Cardiac septum (tissue), 1 donor: Measurements from ENCODE around the gene TEX11. TPM values are rescaled to one million over a fixed set of nuclear protein-coding genes. Genes with fewer than 3 reads are reported as not detected.
"Not testable (repeated sequence)": the region's sequence is repeated elsewhere in the genome, so short reads cannot be mapped to it uniquely, and the experiment has no call there.

Experiments
- DNase-seq: peaks from one replicate; pipeline ENCODE4 v3.0.0-alpha.2; 2020; ENCODE audit warnings: low spot score
- intact Hi-C: fragments of 100-400 bp; cut with DNase I; formaldehyde crosslinking; loops from one replicate; pipeline ENCODE4 v1.14.0; 2022
- long read RNA-seq: library from polyadenylated mRNA; unstranded; transcript quantifications from one replicate; pipeline ENCODE4 v2.0.0, GENCODE V29; 2021
- total RNA-seq: library from RNA; stranded (reverse); fragmentation: NEBNext Ultra II Directional; extraction: Animal tissue kit (Norgen Biotek cat#: 25700); gene quantifications from one replicate; pipeline ENCODE4 v1.2.1, GENCODE V29; 2021
- donor health status: DM: no; HTN: no; CAD: no.

Gene TEX11
- not detected for total RNA-seq
- long read RNA-seq, result 0 reads

DNA sequence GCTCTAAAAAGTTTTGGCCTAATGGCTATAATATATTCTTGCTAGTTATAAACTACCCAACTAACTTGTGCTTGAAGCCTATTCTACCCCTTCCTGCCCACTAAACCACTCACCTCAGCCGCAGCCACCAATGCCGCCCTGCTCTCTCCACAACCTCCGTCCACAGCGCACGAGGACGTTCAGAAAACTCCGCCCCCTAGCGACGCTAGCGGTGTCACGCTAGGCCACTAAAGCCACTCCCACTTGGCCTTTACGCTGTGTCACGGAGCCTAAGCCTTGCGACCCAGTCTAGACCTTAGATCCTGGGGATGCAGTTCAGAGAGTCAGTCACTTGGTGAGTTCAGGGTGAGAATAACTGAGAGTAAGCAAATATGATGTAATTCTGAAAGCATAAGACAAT, at the start of gene TEX11:
Gene TEX11 (minus strand): TSS at position 171 of the 400 bp plus-strand sequence. CDS start 922 bp downstream, outside the sequence.
- DNase-seq, result no peak

DNA sequence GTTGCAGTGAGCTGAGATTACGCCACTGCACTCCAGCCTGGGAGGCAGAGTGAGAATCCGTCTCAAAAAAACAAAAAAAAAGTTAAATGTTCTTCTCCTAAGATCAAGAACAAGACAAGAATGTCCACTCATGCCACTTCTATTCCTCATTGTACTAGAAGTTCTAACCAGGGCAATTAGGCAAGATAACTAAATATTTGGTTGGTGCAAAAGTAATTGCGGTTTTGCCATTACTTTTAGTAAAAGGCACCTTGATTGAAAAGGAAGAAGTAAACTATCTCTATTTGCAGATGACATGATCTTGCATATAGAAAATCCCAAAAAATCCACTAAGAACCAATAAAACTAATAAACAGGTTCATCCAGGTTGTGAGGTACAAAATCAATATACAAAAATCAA, 46.4 kb upstream of the TEX11 start:
- intact Hi-C loops, result no loop called here
- DNase-seq, result no peak

More for the DNA sequence above, at the start of gene TEX11:
- intact Hi-C loops, result no loop called here

DNA sequence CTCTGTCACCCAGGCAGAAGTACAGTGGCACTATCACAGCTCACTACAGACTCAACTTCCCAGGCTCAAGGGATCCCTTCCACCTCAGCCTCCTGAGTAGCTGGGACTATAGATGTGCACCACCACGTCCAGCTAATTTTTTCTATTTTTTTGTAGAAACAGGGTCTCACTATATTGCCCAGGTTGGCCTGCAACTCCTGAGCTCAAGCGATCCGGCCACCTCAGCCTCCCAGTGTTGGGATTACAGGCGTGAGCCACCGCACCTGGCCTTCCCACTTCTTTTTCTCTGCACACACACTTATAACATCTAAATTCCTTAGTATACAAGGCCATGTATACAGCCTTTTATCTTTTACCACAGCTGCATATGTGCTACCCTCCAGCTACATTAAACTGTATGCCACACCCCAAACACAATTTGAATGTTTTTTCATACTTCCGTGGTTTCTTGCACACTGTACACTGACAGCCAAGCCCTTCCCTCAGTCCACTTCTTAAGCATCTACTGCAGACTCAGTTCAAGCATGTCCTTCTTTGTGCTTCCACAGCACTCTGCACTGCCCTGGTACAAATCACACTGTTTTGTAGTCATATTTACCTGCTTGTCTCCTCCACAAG, 15.9 kb upstream of the TEX11 start:
- no peak for DNase-seq
- intact Hi-C loops, result no loop called here

DNA sequence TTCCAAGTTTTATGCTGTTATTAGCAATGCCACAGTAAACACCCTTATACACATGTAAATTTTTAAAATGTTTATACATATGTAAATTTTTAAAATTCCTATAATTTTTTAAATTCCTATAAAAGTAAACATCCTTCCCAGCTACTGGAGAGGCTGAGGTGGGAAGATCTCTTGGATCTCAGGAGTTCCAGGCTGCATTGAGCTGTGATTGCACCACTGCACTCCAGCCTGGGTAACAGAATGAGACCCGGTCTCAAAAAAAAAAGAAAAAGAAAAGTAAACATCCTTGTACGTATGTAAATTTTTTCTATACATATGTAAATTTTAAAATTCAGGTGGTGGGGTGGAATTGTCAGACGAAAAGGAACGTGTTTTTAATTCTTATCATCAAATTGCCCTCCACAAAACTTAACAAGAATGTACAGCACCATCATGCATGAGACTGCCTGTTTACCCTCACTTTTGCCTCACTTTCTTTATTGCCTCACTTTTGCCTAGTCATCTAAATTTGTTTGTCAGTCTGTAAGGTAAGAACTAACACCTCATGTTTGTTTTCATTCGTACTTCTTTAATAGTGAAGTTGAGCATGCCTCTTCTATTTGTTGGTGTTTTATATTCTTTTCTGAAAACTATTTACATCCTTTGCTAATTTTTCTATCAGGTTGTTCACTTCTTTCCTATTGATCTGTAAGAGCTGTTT, 14.4 kb upstream of the TEX11 start:
- DNase-seq, result no peak
- intact Hi-C loops, result no loop called here

DNA sequence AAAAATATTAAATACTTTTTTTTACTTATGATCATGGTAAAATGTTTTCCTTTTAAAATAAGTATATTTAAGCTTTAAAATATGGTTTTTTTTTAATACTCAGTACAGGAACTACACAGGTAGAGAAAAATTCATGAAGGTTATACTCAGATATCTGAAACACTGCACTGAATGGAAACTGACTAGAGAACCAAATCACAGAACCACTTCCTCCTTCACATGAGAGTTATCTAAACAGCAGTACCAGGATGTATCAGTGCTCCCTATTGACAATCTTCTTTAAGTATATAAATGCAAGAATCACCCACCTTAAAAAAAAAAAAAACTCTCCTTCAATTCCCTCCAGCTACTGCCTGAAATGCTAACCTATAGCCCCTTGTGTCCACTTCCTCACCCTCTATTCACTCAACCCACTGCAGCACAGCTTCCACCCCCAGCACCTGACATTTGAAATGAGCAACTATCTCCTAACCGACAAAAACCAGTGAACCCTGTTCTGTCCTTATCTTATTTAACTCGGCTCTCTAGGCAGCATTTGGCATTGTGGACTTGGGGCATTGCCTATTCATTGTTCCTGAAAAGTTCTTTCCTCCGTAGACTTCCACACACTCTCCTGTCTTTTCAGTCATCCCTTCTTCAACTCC, 13.3 kb upstream of the TEX11 start:
- no peak for DNase-seq
- intact Hi-C loops, result no loop called here

DNA sequence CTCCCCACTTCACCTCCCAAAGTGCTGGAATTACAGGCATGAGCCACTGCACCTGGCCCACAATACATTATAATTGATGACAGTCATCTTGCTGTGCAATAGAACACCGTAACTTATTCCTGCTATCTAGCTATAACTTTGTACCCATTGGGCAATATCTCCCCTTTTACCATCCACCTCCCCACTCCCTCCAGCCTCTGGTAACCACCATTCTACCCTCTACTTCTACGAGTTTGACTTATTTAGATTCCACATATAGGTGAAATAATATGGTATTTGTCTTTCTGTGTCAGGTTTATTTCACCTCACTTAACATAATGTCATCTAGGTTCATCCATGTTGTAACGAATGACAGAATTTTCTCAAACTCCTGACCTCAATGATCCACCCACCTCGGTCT, 8.2 kb upstream of the TEX11 start:
- no peak for DNase-seq
- intact Hi-C loops, result no loop called here

DNA sequence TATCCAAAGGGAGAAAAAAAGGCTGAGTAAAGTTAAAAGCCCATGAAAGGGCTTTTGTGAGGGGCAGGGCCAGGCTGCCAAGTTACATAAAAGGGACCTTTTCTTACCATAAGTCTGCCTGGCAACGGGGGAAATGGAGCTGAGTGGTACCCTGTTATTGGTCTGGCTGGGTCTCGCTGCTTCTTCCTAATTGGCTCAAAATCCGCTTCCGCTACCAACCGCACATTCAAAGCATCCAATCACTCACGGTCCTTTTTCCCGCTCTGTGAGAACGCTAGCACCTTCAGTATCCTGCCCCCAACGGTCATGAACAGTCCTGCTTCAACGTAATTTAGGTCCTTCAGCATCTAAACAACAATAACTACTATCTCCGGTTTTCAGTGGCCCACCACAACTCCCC, 611 bp downstream of the TEX11 start:
- no peak for DNase-seq
- intact Hi-C loops, result no loop called here

DNA sequence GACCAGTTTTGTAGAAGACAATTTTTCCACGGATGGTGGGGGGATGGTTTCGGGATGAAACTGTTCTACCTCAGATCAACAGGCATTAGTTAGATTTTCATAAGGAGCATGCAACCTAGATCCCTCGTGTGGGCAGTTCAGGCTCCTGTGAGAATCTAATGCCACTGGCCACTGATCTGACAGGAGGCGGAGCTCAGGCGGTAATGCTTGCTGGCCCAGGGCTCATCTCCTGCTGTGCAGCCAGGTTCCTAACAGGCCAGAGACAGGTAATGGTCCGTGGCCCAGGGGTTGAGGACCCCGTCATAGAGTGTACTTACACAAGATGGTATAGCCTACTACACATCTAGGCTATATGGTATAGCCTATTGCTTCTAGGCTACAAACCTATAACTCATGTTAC, 7.0 kb downstream of the TEX11 start:
- intact Hi-C loops, result no loop called here
- DNase-seq, result no peak

DNA sequence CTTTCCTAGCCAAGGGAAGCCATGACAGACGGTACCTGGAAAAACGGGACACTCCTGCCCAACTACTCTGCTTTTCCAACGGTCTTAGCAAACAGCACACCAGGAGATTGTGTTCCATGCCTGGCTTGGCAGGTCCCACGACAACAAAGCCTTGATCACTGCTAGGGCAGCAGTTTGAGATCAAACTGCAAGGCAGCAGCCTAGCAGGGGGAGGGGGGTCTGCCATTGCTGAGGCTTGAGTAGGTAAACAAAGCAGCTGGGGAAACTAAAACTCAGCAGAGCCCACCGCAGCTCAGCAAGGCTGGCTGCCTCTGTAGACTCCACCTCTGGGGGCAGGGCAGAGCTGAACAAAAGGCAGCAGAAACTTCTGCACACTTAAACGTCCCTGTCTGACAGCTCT, 18.1 kb downstream of the TEX11 start:
- intact Hi-C loops, result not testable (repeated sequence)

DNA sequence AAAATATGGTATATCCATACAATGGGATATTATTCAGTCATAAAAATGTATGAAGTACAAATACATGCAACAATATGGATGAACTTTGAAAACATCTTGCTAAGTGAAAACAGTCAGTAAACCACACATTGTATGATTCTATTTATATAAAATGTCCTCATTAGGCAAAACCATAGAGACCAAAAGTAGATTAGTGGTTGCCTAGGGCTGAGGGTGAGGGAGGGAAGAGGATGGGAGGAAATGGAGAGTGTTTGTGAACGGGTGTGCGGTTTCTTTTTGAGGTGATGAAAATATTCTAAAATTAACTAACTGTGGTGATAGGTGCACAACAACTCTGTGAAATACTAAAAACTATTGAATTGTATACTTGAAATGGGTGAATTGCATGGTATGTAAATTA, 29.6 kb downstream of the TEX11 start:
- intact Hi-C loops, result no loop called here
- DNase-seq, result no peak

More for the DNA sequence above, 18.1 kb downstream of the TEX11 start:
- not testable (repeated sequence) for DNase-seq

DNA sequence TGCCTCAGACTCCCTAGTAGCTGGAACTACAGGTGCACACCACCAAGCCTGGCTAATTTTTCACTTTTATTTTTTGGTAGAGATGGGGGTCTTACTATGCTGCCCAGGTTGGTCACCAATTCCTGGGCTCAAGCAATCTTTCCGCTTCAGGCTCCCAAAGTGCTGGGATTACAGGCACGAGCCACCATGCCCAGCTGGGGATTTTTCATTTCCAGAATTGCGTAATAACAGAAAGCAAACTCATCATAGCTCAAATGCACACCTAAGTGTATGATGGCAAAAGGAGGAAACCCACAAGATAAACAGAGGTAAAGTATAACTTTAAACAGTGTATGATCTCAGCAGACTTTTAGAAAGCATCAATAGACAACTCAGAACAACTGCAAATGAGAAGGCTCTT, 56.2 kb downstream of the TEX11 start:
- intact Hi-C loops, result no loop called here
- no peak for DNase-seq

DNA sequence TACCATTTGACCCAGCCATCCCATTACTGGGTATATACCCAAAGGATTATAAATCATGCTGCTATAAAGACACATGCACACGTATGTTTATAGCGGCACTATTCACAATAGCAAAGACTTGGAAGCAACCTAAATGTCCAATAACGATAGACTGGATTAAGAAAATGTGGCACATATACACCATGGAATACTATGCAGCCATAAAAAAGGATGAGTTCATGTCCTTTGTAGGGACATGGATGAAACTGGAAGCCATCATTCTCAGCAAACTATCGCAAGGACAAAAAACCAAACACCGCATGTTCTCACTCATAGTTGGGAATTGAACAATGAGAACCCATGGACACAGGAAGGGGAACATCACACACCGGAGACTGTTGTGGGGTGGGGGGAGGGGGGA, 64.4 kb downstream of the TEX11 start:
- intact Hi-C loops, DNase-seq: not testable (repeated sequence)

DNA sequence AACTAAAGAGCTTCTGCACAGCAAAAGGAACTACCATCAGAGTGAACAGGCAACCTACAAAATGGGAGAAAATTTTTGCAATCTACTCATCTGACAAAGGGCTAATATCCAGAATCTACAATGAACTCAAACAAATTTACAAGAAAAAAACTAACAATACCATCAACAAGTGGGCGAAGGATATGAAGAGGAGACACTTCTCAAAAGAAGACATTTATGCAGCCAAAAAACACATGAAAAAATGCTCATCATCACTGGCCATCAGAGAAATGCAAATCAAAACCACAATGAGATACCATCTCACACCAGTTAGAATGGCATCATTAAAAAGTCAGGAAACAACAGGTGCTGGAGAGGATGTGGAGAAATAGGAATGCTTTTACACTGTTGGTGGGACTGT, 64.9 kb downstream of the TEX11 start:
- intact Hi-C loops, DNase-seq: not testable (repeated sequence)

DNA sequence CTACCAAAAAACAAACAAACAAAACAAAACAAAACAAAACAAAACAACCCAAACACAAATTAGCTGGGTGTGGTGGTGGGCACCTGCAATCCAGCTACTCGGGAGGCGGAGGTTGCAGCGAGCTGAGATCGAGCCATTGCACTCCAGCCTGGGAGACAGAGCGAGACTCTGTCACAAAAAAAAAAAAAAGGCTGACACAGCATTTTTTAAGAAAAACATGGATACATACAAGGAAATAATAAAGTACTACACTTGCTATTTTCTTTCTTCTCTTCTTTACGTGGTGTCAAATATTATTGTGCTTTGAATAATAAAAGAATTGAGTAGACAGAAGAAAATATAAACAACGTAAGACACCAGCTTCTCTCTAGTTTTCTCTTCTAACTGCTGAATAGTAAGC, 73.9 kb downstream of the TEX11 start:
- no peak for DNase-seq
- intact Hi-C loops, result no loop called here

DNA sequence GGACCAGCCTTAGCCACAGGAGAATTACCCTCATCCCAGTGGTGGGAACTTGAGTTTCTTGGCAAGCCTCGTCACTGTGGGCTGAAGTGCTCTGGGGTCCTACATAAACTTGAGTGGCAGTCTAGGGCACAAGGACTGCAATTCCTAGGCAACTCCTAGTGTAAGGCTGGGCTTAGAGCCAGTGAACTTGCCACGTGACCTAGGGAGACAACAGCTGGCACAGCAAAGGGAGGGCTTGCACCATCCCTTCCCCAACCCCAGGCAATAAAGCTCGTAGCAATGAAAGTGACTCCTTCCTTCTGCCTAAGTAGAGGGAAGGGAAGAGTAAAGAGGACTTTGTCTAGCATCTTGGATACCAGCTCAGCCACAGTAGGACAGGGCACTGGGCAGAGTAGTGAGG, 81.8 kb downstream of the TEX11 start:
- intact Hi-C loops, result no loop called here
- no peak for DNase-seq

DNA sequence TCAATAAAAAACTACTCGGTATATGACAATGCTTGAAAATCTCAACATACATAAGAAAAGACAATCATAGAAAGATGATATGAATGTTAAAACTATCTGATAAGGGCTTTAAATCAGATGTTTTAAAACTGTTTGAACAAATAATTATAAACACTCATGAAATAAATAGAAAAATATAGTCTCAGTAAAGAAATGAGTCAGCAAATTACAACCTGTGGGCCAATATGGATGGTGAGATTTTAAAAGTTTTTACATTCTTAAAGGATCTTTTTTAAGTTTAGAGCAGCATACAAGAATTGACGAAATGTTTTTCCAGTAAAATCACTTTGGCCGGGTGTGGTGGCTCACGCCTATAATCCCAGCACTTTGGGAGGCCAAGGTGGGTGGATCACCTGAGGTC, 83.1 kb downstream of the TEX11 start:
- no peak for DNase-seq

DNA sequence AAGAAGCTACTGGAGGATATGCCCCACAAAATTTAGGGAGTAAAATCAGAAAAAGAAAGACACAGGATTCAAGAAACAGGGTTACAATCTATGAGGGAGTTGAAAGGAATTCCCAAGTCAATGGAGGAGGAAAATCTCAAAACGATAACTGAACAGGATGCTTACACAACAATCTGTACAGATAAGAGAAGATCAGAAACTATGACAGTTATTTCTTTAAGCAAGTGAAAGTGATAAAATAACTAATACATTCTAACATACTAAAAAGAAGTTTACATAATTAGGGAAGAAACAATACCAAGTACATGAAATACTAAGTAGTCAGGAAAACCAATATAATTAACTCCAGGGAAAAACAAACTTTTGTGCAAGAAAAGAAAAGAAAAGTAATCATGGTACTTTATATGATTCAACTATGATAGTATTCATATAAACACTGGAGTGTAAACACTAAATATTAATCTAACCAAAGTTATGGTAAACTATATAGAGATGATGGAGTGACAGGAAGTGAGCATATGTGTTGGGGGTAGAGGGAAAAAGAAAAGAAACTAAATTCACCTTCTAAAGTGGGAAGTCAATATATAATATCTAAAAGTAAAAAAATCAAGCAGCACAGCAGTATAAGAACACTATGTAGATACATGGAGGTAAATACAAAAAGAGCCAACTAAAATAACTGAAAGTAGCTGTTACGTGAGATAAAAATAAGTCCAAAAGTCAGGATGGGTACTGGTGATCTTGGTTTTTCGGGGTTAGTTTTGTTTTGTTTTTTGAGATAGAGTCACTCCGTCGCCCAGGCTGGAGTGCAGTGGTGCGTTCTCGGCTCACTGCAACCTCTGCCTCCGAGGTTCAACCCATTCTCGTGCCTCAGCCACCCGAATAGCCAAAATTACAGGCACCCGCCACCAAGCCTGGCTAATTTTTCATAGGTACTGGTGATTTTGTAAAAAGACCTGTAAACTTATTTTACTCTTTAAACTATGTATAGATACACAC, 99.3 kb downstream of the TEX11 start:
- no peak for DNase-seq
- intact Hi-C loops, result no loop called here

More for the DNA sequence above, 83.1 kb downstream of the TEX11 start:
- intact Hi-C loops, result no loop called here

DNA sequence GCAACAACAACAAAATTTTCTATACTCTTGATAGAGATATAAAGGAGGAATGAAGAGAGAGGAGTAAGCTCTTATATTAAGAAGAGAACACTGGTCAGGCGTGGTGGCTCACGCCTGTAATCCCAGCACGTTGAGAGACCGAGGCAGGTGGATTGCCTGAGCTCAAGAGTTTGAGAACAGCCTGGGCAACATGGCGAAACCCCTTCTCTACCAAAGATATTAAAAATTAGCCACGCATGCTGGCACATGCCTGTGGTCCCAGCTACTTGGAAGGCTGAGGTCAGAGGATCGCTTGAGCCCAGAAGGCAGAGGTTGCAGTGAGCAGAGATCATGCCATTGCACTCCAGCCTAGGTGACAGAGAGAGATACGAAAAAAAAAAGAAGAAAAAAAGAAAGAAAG, 102.4 kb downstream of the TEX11 start:
- no peak for DNase-seq
- intact Hi-C loops, result no loop called here

DNA sequence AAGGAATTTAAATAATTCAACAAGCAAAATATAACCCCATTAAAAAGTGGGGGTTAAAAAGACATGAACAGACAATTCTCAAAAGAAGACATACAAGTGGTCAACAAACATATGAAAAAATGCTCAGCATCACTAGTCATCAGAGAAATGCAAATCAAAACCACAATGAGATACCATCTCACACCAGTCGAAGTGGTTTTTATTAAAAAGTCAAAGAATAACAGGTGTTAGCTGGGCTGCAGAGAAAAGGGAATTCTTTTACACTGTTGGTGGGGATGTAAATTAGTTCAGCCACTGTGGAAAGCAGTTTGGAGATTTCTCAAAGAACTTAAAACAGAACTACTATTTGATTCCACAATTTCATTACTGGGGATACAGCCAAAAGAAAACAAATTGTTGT, 111.8 kb downstream of the TEX11 start:
- DNase-seq, intact Hi-C loops: not testable (repeated sequence)

DNA sequence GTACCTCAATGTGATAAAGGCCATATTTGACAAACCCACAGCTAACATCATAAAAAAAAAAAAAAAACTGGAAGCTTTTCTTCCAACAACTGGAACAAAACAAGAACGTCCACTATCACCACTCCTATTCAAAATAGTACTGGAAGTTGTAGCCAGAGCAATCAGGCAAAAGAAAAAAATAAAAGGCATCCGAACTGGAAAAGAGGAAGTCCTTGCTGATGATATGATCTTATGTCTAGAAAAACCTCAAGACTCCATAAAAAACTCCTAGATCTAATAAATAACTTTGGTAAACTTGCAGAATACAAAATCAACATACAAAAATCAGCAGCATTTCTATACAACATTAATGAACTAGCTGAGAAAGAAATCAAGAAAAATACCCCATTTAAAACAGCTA, 134.3 kb downstream of the TEX11 start:
- intact Hi-C loops, result no loop called here

More for the DNA sequence above, 134.3 kb downstream of the TEX11 start:
- no peak for DNase-seq
